Astrocyte of the cerebellum (primary cell): Measurements from ENCODE around the gene SFT2D1.

Source experiments
- DNase-seq: peaks from one replicate; pipeline ENCODE4 v3.0.0-alpha.2; 2011; ENCODE audit warnings: low read depth
- H3K4me3 ChIP-seq: 2 replicates; pipeline ENCODE4 v1.5.1; 2011; ENCODE audit warnings: mild to moderate bottlenecking, low read depth, low read length, moderate library complexity
- in situ Hi-C: cut with HindIII; loops from 2 replicates; pipeline ENCODE4 v1.10.0; 2017; ENCODE audit warnings: low sequenced_read_pairs
- TF ChIP-seq, protein P1 (sequence below): IDR thresholded peaks from 2 replicates; pipeline ENCODE4 v1.5.1; 2012; ENCODE audit warnings: low read length, low read depth, moderate library complexity, mild to moderate bottlenecking; ENCODE audit errors: missing control alignments

Gene SFT2D1

DNA sequence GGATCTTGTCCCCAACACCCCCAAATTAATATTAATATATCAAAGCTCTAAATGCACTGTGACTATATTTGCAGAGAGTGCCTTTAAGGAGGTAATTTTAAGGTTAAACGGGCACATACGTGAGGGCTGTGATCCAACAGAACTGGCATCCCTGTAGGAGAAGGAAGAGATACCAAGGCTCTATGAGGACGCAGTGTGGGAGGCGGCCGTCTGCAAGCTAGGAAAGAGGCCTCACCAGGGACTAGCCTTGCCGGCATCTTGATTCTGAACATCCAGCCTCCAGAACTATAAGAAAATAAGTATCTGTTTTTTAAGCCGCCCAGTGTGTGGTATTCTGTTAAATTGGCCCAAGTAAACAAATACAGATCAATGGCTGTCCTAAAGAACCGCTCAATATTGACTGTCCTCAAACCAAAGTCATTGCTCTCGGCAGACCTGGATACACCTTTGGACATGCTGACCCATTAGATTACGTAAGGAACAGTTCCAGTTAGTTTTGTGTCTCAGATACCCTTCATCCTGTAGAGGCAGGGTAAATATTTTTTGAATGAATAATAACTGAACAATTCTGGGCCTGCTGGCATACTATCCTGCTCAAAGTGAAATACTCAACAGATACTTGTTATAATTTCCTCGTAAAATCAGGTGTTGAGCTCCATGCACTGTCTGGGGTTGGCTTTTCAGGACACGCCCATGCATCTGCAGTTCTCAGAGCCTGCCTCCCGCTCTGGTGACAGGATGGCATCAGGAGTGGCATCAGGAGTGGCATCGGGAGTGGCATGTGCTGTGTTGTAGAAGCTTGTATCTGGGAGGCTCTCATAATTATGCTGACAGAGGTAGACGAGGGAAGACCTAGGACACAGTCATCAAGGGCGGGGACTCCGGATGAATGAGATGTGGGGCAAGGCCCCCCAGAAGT, 40.5 kb downstream of the SFT2D1 start:
- DNase-seq = no peak
- TF ChIP-seq, protein P1, sequence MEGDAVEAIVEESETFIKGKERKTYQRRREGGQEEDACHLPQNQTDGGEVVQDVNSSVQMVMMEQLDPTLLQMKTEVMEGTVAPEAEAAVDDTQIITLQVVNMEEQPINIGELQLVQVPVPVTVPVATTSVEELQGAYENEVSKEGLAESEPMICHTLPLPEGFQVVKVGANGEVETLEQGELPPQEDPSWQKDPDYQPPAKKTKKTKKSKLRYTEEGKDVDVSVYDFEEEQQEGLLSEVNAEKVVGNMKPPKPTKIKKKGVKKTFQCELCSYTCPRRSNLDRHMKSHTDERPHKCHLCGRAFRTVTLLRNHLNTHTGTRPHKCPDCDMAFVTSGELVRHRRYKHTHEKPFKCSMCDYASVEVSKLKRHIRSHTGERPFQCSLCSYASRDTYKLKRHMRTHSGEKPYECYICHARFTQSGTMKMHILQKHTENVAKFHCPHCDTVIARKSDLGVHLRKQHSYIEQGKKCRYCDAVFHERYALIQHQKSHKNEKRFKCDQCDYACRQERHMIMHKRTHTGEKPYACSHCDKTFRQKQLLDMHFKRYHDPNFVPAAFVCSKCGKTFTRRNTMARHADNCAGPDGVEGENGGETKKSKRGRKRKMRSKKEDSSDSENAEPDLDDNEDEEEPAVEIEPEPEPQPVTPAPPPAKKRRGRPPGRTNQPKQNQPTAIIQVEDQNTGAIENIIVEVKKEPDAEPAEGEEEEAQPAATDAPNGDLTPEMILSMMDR = no peak
- in situ Hi-C loops = no loop called here
- H3K4me3 ChIP-seq = no peak overlapping the region

DNA sequence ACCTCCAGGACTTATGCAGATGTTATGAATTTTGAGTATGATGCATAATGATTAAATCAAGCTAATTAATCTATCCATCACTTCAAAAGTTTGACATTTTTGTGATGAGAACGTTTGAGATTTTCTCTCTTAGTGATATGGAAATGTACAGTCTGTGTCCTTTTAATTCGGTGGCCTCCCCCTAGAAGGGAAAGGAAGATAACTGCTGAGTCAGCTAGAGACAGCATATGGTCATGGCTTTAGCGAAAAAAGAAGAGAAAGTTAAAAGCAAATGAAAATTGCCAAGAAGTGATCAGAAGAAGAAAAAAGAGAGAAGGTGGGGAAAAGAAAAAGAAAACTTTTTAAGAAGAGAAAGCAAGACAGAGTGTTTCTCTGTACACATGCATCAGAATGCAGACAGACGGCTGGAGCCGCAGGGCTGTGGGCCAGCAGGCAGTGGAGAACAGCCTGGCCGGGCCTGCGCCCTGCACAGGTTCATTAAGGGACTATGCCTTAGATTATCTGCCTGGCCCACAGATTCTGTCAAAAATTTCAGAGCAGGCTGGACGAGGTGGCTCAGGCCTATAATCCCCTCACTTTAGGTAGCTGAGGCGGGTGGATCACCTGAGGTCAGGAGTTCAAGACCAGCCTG, 41.9 kb downstream of the SFT2D1 start:
- H3K4me3 ChIP-seq = no peak overlapping the region
- in situ Hi-C loops = no loop called here
- TF ChIP-seq, protein P1 = no peak

DNA sequence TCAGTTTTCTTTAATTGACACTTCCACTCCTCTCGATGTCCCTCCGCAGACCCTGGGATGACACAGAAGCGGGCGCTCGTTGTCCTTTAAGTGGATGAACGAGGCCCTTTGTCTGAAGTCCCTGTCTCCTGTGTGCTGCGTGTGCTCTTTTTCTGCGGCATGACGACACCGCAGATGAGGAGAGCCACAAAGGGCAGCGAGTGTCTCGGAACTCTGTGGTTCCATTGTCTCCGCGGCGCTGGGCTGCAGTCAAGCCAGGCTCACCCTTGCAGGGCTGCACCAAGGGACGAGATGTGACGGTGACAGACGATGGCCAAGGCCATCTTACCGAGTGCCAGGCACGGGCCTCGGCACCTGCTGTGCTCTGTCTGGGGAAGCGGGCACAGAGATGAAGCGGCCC, 44.7 kb downstream of the SFT2D1 start:
- TF ChIP-seq, protein P1 = no peak
- DNase-seq = no peak
- H3K4me3 ChIP-seq = no peak overlapping the region
- in situ Hi-C loops = no loop called here

More for the DNA sequence above, 41.9 kb downstream of the SFT2D1 start:
- no peak for DNase-seq

DNA sequence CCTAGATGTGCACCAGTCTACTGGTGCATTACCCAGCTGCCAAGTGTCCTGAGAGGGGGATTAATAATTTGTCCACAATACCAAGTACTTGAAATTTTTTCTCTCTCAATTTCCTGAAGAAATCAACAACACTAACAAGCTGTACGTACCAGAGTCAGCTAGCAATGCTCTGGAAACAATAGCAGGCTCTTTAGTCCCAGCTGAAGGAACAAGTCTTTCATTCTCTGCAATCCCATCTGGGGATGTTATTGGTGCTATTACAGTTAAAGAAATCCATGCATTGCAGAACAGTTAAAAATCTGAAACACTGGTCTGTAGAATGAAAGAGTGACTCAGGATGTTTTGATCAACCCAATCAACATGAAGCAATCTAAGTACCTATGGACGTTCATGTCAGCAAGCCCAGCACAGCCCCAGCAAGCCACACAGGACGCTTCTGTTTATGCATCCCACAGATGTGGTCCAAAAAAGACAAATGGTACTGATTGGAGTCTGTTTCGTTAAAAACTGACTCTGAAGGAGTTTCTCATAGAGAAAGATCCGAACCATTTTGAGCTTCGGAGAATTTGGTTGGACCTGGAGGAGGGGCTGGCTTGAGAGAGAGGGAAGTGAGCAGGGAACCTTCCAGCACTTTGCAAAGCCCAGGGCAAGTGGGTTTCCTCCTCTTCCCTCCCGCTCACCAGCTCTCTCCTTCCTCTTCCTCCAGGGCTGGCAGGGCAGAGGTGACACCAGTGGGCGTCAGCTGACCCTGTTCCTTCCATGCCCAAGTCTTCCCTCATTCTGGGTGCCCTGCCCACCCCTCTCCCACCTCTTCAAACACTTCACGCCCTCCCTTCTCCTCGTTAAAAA, 46.1 kb downstream of the SFT2D1 start:
- H3K4me3 ChIP-seq = no peak overlapping the region
- in situ Hi-C loops = no loop called here
- no peak for DNase-seq
- TF ChIP-seq, protein P1 = no peak

DNA sequence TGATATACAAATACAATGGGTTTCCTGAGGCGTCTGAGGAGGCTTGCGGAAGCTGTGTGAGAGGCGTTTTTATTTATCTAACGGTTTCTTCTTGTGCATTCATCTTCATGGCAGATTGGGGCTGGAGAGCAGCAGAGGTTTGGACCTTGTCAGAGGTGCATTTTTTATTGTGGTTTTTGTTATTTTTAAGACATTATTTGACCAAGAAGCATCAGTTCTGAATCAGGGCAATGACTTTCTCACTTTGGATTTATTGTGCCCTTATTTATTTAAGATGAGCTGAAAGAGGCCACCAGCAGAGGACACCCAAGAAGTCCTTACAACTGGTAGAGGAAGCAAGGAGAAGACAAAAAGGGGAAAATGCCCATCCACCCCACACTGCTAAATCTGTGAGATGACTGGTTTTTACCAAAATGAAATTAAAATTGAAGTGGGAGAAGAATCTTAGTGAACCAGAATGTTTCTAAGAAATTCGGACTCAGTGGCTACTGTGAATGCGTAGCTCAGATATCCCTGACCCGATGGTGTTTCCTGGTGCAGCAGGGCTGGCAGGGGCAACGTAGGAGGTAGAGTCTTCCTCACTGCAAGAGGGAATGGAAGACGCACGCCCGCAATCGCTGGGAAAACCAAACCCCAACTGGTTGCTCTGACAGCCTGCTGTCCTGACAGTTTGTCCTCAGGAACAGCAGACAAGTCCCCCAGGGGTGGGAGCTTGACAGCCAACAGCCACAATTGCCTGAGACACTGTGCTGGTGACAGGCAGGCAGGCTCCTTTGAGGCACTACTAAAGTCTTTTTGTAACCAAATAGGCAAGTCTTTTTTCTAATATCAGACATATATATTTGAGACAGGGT, 48.4 kb downstream of the SFT2D1 start:
- in situ Hi-C loops = no loop called here
- no peak overlapping the region for H3K4me3 ChIP-seq
- TF ChIP-seq, protein P1 = no peak
- no peak for DNase-seq
